Stimulated activated CD4-positive, alpha-beta T cell treated with anti-CD3 and anti-CD28 coated beads, TNF-alpha, amount 100 ng/mL, for 1 hour (primary cell): Measurements from ENCODE around the gene IL12RB2.
"Not testable (repeated sequence)": the region's sequence is repeated elsewhere in the genome, so short reads cannot be mapped to it uniquely, and the experiment has no call there.

ENCODE experiments used
- DNase-seq, 3 donors: peaks; one replicate each; pipeline ENCODE4 v3.0.0-alpha.2; 2020; ENCODE audit warnings: low read depth in 3 of 3, low spot score in 1 of 3

Gene IL12RB2

GRCh38 chr1:67430358-67431155 is 122.9 kb downstream of the IL12RB2 start, which contains the start of gene SERBP1:
Gene SERBP1 (minus strand): TSS chr1:67430402. CDS start chr1:67430300, 102 bp downstream.
- peak; percentile 80 to 88 (median 85) for DNase-seq

- DNase-seq: no peak
These were observed 123.6 kb downstream of the IL12RB2 start for GRCh38 chr1:67431156-67431765.

GRCh38 chr1:67431869-67432578 is 124.4 kb downstream of the IL12RB2 start:
- DNase-seq: no peak

GRCh38 chr1:67432745-67433144 is 125.1 kb downstream of the IL12RB2 start:
- DNase-seq: no peak

- DNase-seq: no peak
These were observed 126.2 kb downstream of the IL12RB2 start for GRCh38 chr1:67433837-67434236.

GRCh38 chr1:67434491-67434890 is 126.8 kb downstream of the IL12RB2 start:
- no peak for DNase-seq

GRCh38 chr1:67436511-67437055 is 128.9 kb downstream of the IL12RB2 start:
- no peak for DNase-seq

GRCh38 chr1:67437961-67438360 is 130.3 kb downstream of the IL12RB2 start:
- DNase-seq: no peak

- no peak for DNase-seq
These were observed 131.8 kb downstream of the IL12RB2 start for GRCh38 chr1:67439277-67440029.

- DNase-seq: no peak
These were observed 132.7 kb downstream of the IL12RB2 start for GRCh38 chr1:67440339-67440738.

- peak in 1 of 3 donors; percentile 11 for DNase-seq
These were observed 133.5 kb downstream of the IL12RB2 start for GRCh38 chr1:67441183-67441582.

GRCh38 chr1:67441739-67442281 is 134.1 kb downstream of the IL12RB2 start:
- DNase-seq: no peak

GRCh38 chr1:67446014-67446413 is 138.3 kb downstream of the IL12RB2 start:
- DNase-seq: not testable (repeated sequence)
